KMS-11 (cell line): Measurements from ENCODE around the gene ANKRD40.

Experiments used
- H2AFZ ChIP-seq: fragments of 200-600 bp; sonication (generic); 2 replicates; pipeline ENCODE4 v1.6.1; 2016; ENCODE audit warnings: antibody characterized with exemption, mixed run types, low read depth
- H3K27ac ChIP-seq: fragments of 200-600 bp; sonication (generic); 2 replicates; pipeline ENCODE4 v1.6.1; 2016; ENCODE audit warnings: mild to moderate bottlenecking, mixed run types
- H3K27me3 ChIP-seq: fragments of 200-600 bp; sonication (generic); 2 replicates; pipeline ENCODE4 v1.6.1; 2017; ENCODE audit warnings: mild to moderate bottlenecking, low read depth, mixed run types, moderate library complexity; ENCODE audit not compliant: insufficient read depth
- H3K36me3 ChIP-seq: fragments of 200-600 bp; sonication (generic); 2 replicates; pipeline ENCODE4 v1.6.1; 2017; ENCODE audit warnings: mild to moderate bottlenecking, mixed run types; ENCODE audit not compliant: insufficient read depth
- H3K4me1 ChIP-seq: fragments of 200-600 bp; sonication (generic); 2 replicates; pipeline ENCODE4 v1.6.1; 2016; ENCODE audit warnings: mild to moderate bottlenecking, low read depth, mixed run types; ENCODE audit not compliant: poor library complexity, severe bottlenecking
- H3K4me2 ChIP-seq: fragments of 200-600 bp; sonication (generic); 2 replicates; pipeline ENCODE4 v1.7.0; 2016; ENCODE audit warnings: mild to moderate bottlenecking, mixed run types
- H3K4me3 ChIP-seq: fragments of 200-600 bp; sonication (generic); IDR thresholded peaks from 2 replicates; pipeline ENCODE4 v1.6.1; 2017; ENCODE audit warnings: low read depth, low read length, mixed read lengths; ENCODE audit not compliant: insufficient read depth
- H3K79me2 ChIP-seq: fragments of 200-600 bp; sonication (generic); 2 replicates; pipeline ENCODE4 v1.6.1; 2016; ENCODE audit warnings: low read depth, mixed run types; ENCODE audit not compliant: insufficient read depth
- H3K9ac ChIP-seq: fragments of 200-600 bp; sonication (generic); 2 replicates; pipeline ENCODE4 v1.6.1; 2016; ENCODE audit warnings: mild to moderate bottlenecking, mixed run types
- H4K20me1 ChIP-seq: fragments of 200-600 bp; sonication (generic); 2 replicates; pipeline ENCODE4 v1.6.1; 2016; ENCODE audit warnings: mild to moderate bottlenecking, mixed run types; ENCODE audit not compliant: insufficient read depth
- TF ChIP-seq, protein P1 (sequence below): fragments of 200-600 bp; sonication (generic); conservative IDR thresholded peaks from 2 replicates; pipeline ENCODE4 v1.6.1; 2017; ENCODE audit warnings: low read depth, mild to moderate bottlenecking, antibody characterized with exemption, low read length, moderate library complexity, mixed read lengths

ANKRD40 gene

DNA sequence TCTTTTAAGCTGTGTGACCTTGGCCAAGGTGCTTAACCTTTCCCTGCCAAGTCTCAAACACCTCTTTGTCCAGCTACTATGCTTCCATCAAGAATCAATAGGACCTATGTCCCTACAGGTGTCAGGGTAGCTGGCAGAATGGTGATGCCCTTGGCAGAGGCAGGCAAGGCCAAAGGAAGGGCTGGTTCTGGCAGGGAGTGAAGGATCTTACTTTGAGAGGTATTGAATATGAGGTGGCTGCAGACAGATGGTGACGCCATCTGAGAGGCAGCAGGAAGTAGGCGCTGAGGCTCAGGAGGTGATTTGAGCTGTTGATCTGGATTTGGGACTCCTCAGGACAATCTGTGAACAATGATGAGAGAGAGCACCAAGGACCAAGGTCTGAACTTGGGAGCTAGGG lies 60.5 kb downstream of the ANKRD40 start:
- Histone ChIP-seq H3K4me2 (no peak overlapping the region), H4K20me1 (no peaks in the 10 kb centered on the region), H3K4me3 (no peak overlapping the region), H3K4me1 (no peaks in the 10 kb centered on the region), H3K79me2 (no peaks in the 10 kb centered on the region), H3K27ac (no peak overlapping the region), H3K36me3 (no peaks in the 10 kb centered on the region), H2AFZ (no peak overlapping the region), H3K9ac (no peak overlapping the region), H3K27me3 (no peaks in the 10 kb centered on the region)
- TF ChIP-seq, protein P1, sequence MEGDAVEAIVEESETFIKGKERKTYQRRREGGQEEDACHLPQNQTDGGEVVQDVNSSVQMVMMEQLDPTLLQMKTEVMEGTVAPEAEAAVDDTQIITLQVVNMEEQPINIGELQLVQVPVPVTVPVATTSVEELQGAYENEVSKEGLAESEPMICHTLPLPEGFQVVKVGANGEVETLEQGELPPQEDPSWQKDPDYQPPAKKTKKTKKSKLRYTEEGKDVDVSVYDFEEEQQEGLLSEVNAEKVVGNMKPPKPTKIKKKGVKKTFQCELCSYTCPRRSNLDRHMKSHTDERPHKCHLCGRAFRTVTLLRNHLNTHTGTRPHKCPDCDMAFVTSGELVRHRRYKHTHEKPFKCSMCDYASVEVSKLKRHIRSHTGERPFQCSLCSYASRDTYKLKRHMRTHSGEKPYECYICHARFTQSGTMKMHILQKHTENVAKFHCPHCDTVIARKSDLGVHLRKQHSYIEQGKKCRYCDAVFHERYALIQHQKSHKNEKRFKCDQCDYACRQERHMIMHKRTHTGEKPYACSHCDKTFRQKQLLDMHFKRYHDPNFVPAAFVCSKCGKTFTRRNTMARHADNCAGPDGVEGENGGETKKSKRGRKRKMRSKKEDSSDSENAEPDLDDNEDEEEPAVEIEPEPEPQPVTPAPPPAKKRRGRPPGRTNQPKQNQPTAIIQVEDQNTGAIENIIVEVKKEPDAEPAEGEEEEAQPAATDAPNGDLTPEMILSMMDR: no peak

DNA sequence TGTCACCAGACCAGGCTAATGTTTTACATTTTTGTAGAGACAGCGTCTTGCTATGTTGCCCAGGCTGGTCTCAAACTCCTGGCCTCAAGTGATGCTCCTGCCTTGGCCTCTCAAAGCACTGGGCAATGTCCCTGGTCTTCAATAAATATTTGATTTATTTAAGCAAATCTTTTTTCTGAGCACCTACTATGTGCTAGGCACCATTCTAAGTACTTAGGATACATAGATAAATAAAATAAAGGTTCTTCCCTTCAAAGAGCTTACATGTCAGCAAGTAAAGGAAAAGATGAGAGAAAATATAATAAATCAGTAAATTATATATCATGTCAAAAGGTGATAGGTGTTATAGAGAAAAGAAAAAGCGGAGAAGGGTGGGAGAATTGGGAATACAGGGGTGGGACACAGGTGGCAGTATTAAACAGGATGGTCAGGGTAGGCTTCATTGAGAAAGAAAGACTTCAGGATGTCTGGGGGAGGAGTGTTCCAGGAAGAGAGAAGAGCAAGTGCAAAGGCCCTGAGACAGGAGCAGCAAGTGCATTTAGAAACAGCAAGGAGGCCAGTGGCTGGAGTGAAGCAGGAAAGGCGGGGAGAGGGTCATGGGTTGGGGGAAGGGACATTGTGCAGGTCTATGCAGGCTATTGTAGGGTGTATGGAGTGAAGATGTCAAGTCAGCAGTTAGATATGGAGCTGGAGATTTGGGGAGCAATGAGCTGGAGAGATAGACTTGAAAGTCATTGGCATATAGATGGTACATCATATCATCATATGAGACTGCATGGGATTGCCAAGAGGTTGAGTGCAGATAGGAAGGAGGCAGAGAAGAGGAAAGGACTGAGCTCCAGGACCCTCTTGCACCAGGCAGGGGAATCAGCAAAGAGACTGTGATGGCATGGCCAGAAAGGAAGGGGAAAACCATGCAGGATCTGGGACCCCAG lies 61.7 kb downstream of the ANKRD40 start:
- Histone ChIP-seq H3K4me1 (no peaks in the 10 kb centered on the region), H3K4me2 (no peak overlapping the region), H3K79me2 (no peaks in the 10 kb centered on the region), H4K20me1 (no peaks in the 10 kb centered on the region), H3K9ac (no peak overlapping the region), H3K27me3 (no peaks in the 10 kb centered on the region), H2AFZ (no peak overlapping the region), H3K36me3 (no peaks in the 10 kb centered on the region), H3K27ac (no peak overlapping the region), H3K4me3 (no peak overlapping the region)
- TF ChIP-seq, protein P1: no peak
